K562 (cell line): Measurements from ENCODE around the gene SNX20.

Experiments used
- BHLHE40 ChIP-seq: IDR thresholded peaks from 2 replicates; pipeline ENCODE4 v1.6.1; 2011; ENCODE audit warnings: low read length, improper control_type of control experiment
- CREB1 ChIP-seq, 2 experiments: sonication (generic) in 1 of 2; formaldehyde crosslinking in 1 of 2; IDR thresholded peaks; 2 replicates each; pipeline versions ENCODE4 v1.6.1 to v1.8.0; 2012 to 2022; ENCODE audit warnings: inconsistent platforms in 1 of 2, mild to moderate bottlenecking in 1 of 2, missing genetic modification reagents in 1 of 2, moderate library complexity in 1 of 2
- HBP1 ChIP-seq: fragments of 450-650 bp; formaldehyde crosslinking; IDR thresholded peaks from 2 replicates; pipeline ENCODE4 v1.4.0; 2022; ENCODE audit warnings: missing genetic modification characterization
- JUND ChIP-seq, 2 experiments: IDR thresholded peaks; 2 replicates in 1 of 2; 3 replicates in 1 of 2; pipeline ENCODE4 v1.6.1; 2011; ENCODE audit warnings: borderline replicate concordance in 2 of 2, low read depth in 2 of 2, low read length in 2 of 2, improper control_type of control experiment in 1 of 2, missing biosample characterization in 1 of 2, missing genetic modification characterization in 1 of 2, missing genetic modification reagents in 1 of 2
- KLF6 ChIP-seq: fragments of 250-450 bp; sonication (Bioruptor Pico); IDR thresholded peaks from 2 replicates; pipeline ENCODE4 v1.4.0; 2020; ENCODE audit warnings: mild to moderate bottlenecking, moderate library complexity, borderline replicate concordance
- MED1 ChIP-seq: sonication (generic); formaldehyde crosslinking; IDR thresholded peaks from 2 replicates; pipeline ENCODE4 v1.8.1; 2023; ENCODE audit warnings: missing genetic modification reagents, borderline replicate concordance
- POLR2H ChIP-seq: IDR thresholded peaks from 2 replicates; pipeline ENCODE4 v1.6.1; 2016; ENCODE audit warnings: missing genetic modification characterization, low read depth, mild to moderate bottlenecking, control low read depth, missing compliant biosample characterization, moderate library complexity
- TEAD4 ChIP-seq, 2 experiments: sonication (generic) in 1 of 2; formaldehyde crosslinking in 1 of 2; IDR thresholded peaks; 2 replicates each; pipeline versions ENCODE4 v1.6.1 to v1.8.0; 2012 to 2022; ENCODE audit warnings: borderline replicate concordance in 1 of 2, inconsistent platforms in 1 of 2, low read length in 1 of 2, mild to moderate bottlenecking in 1 of 2, missing genetic modification reagents in 1 of 2
- ZNF23 ChIP-seq: fragments of 250-450 bp; sonication (Bioruptor Pico); IDR thresholded peaks from 2 replicates; pipeline ENCODE4 v1.4.0; 2020; ENCODE audit warnings: mild to moderate bottlenecking
- ZNF586 ChIP-seq: fragments of 450-650 bp; formaldehyde crosslinking; conservative IDR thresholded peaks from 2 replicates; pipeline ENCODE4 v1.4.0; 2020; ENCODE audit warnings: mild to moderate bottlenecking, moderate library complexity
- TF ChIP-seq, protein P1 (sequence below), 3 experiments: IDR thresholded peaks in 2 of 3; conservative IDR thresholded peaks in 1 of 3; 2 replicates each; pipeline ENCODE4 v1.5.1; 2011 to 2012; ENCODE audit warnings: low read length in 3 of 3, mild to moderate bottlenecking in 3 of 3, control low read depth in 2 of 3, improper control_type of control experiment in 1 of 3, inconsistent platforms in 1 of 3, low read depth in 1 of 3, mixed read lengths in 1 of 3, moderate library complexity in 1 of 3; ENCODE audit not compliant: insufficient read depth in 2 of 3
- TF ChIP-seq, protein P2 (sequence below): fragments of 450-650 bp; IDR thresholded peaks from 2 replicates; pipeline ENCODE4 v1.6.1; 2018; ENCODE audit not compliant: partially characterized antibody
- TF ChIP-seq, protein P3 (sequence below), 2 experiments: fragments of 450-650 bp; conservative IDR thresholded peaks; 2 replicates each; pipeline ENCODE4 v1.6.1; 2017; ENCODE audit warnings: mild to moderate bottlenecking in 2 of 2, moderate library complexity in 2 of 2
- TF ChIP-seq, protein P4 (sequence below): fragments of 450-650 bp; IDR thresholded peaks from 2 replicates; pipeline ENCODE4 v1.6.1; 2016; ENCODE audit warnings: missing biosample characterization, missing genetic modification characterization

DNA sequence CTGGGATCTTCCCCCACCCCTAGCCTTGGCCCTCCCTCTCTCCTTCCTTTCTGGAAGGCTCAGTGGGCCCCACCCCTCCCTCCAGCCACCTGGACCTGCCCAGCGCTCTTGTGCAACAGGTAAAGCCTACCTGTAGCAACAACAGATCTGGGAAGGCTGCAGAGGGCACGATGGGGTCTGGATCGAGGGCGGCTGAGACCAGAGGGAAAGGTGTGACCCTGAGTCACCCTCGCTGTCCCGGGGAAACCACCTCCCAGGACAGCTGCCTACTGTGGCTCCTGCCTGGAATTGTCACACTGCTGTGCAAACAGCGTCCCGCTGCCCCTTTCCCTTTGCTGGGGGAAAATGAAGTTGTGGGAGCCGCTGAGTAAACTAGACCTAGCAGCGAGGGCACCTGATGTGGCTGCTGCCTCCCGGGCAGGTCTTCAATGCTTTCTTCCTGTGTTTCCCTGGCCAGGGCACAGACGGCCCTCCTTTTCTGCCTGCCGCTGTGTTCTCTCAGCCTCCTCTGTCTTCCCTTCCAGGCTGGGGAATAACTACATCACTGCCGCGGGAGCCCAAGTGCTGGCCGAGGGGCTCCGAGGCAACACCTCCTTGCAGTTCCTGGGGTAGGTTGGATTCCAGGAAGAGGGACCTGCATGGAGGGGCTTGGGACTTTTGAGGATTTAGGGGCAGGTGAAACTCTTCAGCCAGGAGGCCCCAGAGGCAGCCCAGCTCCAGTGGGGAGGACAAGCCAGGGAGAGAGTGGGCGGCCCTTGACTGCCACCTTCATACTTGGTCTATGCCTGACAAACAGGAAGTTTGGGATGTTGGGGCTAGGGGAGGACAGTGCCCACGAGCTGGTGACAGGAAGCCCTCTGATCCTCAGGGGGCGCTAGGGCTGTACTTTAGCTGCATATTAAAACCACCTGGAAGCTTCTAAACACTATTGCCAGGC is 38.6 kb upstream of the SNX20 start:
- TF ChIP-seq ZNF23 (no peak), JUND (IDR thresholded peaks at IDR 0.05; ENCODE audit: borderline replicate concordance, low read depth, low read length) (no peak), JUND (tag; IDR thresholded peaks at IDR 0.05; ENCODE audit: borderline replicate concordance, low read depth, low read length) (no peak), CREB1 (IDR thresholded peaks at IDR 0.05) (no peak), CREB1 (CRISPR knock-in tag; IDR thresholded peaks at IDR 0.05) (no peak), POLR2H (tag) (no peak), BHLHE40 (no peak), TEAD4 (IDR thresholded peaks at IDR 0.05; ENCODE audit: low read length) (no peak), TEAD4 (CRISPR knock-in tag; IDR thresholded peaks at IDR 0.05; ENCODE audit: borderline replicate concordance) (no peak), KLF6 (CRISPR knock-in tag) (no peak), ZNF586 (no peak), HBP1 (no peak), MED1 (no peak)
- TF ChIP-seq, protein P1, sequence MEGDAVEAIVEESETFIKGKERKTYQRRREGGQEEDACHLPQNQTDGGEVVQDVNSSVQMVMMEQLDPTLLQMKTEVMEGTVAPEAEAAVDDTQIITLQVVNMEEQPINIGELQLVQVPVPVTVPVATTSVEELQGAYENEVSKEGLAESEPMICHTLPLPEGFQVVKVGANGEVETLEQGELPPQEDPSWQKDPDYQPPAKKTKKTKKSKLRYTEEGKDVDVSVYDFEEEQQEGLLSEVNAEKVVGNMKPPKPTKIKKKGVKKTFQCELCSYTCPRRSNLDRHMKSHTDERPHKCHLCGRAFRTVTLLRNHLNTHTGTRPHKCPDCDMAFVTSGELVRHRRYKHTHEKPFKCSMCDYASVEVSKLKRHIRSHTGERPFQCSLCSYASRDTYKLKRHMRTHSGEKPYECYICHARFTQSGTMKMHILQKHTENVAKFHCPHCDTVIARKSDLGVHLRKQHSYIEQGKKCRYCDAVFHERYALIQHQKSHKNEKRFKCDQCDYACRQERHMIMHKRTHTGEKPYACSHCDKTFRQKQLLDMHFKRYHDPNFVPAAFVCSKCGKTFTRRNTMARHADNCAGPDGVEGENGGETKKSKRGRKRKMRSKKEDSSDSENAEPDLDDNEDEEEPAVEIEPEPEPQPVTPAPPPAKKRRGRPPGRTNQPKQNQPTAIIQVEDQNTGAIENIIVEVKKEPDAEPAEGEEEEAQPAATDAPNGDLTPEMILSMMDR (IDR thresholded peaks at IDR 0.05 in 2 of 3, conservative IDR thresholded peaks at IDR 0.05 in 1 of 3; ENCODE audit: insufficient read depth in 2 of 3, low read depth in 1 of 3, low read length in 3 of 3) = peak in 1 of 3 experiments; percentile 34; a peak in 2 of 6 replicates
- TF ChIP-seq, protein P2, sequence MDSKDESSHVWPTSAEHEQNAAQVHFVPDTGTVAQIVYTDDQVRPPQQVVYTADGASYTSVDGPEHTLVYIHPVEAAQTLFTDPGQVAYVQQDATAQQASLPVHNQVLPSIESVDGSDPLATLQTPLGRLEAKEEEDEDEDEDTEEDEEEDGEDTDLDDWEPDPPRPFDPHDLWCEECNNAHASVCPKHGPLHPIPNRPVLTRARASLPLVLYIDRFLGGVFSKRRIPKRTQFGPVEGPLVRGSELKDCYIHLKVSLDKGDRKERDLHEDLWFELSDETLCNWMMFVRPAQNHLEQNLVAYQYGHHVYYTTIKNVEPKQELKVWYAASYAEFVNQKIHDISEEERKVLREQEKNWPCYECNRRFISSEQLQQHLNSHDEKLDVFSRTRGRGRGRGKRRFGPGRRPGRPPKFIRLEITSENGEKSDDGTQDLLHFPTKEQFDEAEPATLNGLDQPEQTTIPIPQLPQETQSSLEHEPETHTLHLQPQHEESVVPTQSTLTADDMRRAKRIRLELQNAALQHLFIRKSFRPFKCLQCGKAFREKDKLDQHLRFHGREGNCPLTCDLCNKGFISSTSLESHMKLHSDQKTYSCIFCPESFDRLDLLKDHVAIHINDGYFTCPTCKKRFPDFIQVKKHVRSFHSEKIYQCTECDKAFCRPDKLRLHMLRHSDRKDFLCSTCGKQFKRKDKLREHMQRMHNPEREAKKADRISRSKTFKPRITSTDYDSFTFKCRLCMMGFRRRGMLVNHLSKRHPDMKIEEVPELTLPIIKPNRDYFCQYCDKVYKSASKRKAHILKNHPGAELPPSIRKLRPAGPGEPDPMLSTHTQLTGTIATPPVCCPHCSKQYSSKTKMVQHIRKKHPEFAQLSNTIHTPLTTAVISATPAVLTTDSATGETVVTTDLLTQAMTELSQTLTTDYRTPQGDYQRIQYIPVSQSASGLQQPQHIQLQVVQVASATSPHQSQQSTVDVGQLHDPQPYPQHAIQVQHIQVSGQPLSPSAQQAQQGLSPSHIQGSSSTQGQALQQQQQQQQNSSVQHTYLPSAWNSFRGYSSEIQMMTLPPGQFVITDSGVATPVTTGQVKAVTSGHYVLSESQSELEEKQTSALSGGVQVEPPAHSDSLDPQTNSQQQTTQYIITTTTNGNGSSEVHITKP = no peak
- TF ChIP-seq, protein P3, sequence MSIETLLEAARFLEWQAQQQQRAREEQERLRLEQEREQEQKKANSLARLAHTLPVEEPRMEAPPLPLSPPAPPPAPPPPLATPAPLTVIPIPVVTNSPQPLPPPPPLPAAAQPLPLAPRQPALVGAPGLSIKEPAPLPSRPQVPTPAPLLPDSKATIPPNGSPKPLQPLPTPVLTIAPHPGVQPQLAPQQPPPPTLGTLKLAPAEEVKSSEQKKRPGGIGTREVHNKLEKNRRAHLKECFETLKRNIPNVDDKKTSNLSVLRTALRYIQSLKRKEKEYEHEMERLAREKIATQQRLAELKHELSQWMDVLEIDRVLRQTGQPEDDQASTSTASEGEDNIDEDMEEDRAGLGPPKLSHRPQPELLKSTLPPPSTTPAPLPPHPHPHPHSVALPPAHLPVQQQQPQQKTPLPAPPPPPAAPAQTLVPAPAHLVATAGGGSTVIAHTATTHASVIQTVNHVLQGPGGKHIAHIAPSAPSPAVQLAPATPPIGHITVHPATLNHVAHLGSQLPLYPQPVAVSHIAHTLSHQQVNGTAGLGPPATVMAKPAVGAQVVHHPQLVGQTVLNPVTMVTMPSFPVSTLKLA (conservative IDR thresholded peaks at IDR 0.05) = no peak
- TF ChIP-seq, protein P4, sequence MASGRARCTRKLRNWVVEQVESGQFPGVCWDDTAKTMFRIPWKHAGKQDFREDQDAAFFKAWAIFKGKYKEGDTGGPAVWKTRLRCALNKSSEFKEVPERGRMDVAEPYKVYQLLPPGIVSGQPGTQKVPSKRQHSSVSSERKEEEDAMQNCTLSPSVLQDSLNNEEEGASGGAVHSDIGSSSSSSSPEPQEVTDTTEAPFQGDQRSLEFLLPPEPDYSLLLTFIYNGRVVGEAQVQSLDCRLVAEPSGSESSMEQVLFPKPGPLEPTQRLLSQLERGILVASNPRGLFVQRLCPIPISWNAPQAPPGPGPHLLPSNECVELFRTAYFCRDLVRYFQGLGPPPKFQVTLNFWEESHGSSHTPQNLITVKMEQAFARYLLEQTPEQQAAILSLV (tag) = no peak
